Activated CD4-positive, CD25-positive, alpha-beta regulatory T cell (primary cell): ENCODE measurements around the gene JDP2.

Experiments used
- DNase-seq, 4 experiments: peaks; one replicate each; lab custom pipeline; 2025; lab: John Stamatoyannopoulos, UW

The JDP2 gene

DNA sequence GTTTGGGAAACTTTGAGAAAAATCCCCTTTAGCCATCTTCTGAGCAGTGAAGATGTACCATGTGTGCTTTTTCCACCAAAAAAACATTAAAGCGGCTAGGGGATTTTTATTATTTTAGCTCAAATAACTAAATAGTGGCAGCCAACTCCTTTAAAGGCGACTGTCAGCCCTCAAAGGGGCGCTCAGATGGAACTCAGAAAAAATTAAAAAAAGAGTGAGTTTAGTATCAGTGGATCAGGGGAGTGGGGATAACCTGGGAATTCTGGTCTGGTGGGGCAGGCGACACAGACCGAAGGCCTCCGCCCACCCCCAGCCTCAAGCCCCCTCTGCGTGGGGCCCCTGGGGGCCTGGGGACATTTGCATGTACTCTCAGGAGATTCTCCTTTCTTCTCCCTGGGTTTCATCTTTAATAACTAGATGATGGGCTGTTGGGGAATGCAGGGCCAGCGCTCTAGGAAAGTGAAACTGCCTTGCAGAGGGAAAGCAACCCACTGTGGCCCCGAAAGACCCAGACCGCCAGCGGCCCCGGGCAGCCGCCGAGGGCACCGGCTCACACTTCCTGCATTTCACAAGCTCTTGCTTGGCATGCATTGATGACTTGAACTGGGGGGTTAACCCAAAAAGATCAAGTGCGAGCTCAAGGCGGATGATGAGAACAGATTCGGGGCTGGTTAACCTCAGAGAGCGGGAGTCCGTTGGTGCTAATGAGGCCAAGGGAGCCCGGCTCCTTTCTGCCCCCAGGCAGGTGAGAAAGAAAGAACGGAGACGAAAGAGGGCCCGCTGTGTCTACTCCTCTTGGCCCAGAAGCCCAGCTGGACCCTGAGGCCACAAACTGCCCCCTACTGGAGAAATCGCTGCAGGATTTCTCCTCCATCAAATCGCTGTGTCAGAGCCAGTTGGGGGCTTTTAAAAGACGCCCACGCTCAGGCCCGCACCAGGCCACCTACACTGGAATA is 87.1 kb downstream of the JDP2 start:
- DNase-seq, result peak in 3 of 4 experiments; percentile 20 to 31 (median 28)

GRCh38 chr14:75515629-75515996 is 87.8 kb downstream of the JDP2 start:
- no peak for DNase-seq

- no peak for DNase-seq
Measured at GRCh38 chr14:75518625-75519024, 90.8 kb downstream of the JDP2 start.

DNA sequence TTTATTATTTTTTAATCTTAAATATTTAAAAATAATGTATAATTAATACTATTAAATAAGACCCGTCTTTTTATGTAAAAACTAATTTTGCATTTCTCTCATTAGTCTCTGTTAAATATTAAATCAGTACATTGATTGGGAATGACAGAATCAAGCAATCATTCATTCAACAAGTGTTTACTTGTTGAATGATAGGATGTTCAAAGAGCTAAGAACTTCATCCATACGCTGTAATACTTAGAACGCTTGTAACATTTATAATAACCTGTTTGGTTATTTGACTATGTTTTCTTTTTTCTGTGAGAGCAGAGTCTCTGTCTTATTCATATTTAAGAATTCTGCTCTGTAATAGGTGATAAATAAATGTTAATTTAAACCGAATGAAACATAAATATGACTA is 91.6 kb downstream of the JDP2 start:
- DNase-seq, result no peak

GRCh38 chr14:75519826-75520728 is 92.3 kb downstream of the JDP2 start:
- no peak for DNase-seq

DNA sequence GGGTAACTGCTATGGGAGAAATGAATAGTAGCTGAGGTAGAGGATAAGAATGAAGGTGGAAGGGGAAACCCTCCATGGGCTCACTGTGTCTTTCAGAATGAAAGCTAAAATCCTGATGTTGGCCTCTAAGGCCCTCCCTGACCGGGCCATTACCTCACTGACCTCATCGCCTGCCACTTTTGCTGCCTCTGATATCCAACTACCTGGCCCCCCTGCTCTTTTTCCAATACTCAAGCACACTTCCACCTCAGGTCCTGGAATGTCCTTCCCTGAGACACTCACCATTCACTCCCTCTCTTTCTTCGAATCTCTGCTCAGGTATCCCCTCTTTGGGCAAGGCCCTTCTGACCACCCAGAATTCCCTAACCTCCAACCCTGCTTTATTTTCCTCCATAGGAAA is 93.0 kb downstream of the JDP2 start:
- no peak for DNase-seq

DNA sequence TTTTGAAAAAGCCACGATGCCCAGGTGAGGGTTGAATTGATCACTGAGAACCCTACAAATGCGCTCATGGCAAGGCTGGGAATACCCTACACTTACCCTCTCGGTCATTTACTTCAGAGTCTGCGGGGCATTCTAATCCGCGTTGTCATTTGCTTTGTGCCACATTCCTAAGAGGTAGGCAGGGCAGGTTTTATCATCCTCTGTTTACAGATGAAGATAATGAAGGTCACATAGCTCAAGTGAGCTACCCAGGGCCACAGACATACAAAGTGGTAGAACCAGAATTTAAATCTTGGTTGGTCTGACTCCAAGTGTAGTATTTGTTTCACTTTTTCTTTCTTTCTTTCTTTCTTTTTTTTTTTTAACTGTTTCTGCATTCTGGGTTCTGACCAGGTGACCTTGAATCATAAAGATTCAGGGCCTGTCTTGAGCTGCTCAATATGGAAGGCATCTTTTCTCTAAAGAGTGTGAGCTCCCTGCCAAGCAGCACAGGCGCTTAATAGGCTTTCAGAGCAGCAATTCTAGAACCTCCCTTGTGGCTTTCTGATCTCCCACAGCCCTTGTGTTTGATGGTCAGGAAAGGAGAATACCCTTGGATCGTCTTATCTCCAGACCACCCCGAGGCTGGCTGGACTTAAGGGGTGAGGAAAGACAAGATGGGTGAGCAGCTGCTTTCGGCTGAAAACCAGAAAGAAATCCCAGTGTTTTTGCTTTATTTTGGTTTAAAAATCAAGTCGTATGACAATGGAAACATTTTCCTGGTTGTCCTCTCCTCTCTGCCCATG is 93.8 kb downstream of the JDP2 start:
- no peak for DNase-seq

GRCh38 chr14:75522224-75522982 is 94.6 kb downstream of the JDP2 start, which contains the start of gene BATF:
Gene BATF (plus strand): TSS chr14:75522469. CDS start chr14:75522683, 214 bp downstream.
- DNase-seq, result peak; percentile 42 to 51 (median 48)

DNA sequence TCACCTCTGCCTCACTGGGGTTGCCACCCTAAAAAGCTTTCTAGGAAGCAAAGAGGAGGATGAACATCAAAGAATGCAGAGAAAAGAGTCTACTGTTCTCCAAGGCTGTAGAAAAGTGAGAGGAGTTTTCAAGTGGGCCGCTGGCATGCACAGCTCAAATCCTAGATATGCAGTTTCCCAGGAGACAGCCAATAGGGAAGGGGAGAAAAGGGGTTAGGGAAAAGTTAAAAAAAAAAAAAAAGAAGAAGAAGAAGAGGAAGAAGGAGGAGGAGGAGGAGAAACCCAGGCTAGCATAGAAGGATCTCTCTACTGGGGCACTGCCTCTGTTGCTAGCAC is 95.1 kb downstream of the JDP2 start:
- DNase-seq, result no peak
